ENCODE measurements around the gene TMEM52. TPM values are rescaled to one million over a fixed set of nuclear protein-coding genes. Genes with fewer than 3 reads are reported as not detected.

TMEM52 gene
- total and polyA plus RNA-seq, 2 of the 13 experiments (the other 11 are each of a cell fraction or from before 2014, with no cell fraction given) = 13.2 to 18.7 TPM

- H3K27me3 ChIP-seq (ENCODE audit: control insufficient read depth in 1 of 2, insufficient read depth in 2 of 2, low read length in 2 of 2) = peaks cover 5 to 25% of the 10 kb centered on the region in 2 experiments
- POLR2A ChIA-PET = no interaction called here
- CTCF ChIA-PET (ENCODE audit: low intra/inter-chr PET ratio, low total read pairs) = no interaction called here
- intact Hi-C loops (cut with micrococcal nuclease; ENCODE audit: unreplicated experiment) = no loop called here
- H2AFZ ChIP-seq (ENCODE audit: low read length) = no peak overlapping the region
- no peak for FAIRE-seq
- no TSS peak for BruUV-seq (replicated peaks)
- H3K36me3 ChIP-seq (replicated peaks in 1 of 2; ENCODE audit: control insufficient read depth in 1 of 2, insufficient read depth in 2 of 2, low read length in 2 of 2) = no peaks in the 10 kb centered on the region
- H4K20me1 ChIP-seq (ENCODE audit: insufficient read depth, low read length) = no peaks in the 10 kb centered on the region
- peaks cover 48% of the 10 kb centered on the region for H3K4me1 ChIP-seq (ENCODE audit: insufficient read depth, low read length)
- DNase-seq (ENCODE audit: low spot score) = no peak
- 79% methylated on average over 17 of the region's 23 CpGs for WGBS (ENCODE audit: low lambda C conversion rate)
- TF ChIP-seq MAF1 (CRISPR knock-in tag; IDR thresholded peaks at IDR 0.05; ENCODE audit: borderline replicate concordance) = no peak
- no peak for TF ChIP-seq NAIF1 (CRISPR knock-in tag; IDR thresholded peaks at IDR 0.05; ENCODE audit: borderline replicate concordance)
- TF ChIP-seq LBX2 (CRISPR knock-in tag; IDR thresholded peaks at IDR 0.05; ENCODE audit: borderline replicate concordance) = no peak
- TF ChIP-seq RAD21 (CRISPR knock-in tag; IDR thresholded peaks at IDR 0.05) = no peak
- TF ChIP-seq SP4 (CRISPR knock-in tag; IDR thresholded peaks at IDR 0.05) = no peak
- no peak for TF ChIP-seq TOPORS (CRISPR knock-in tag; IDR thresholded peaks at IDR 0.05)
- TF ChIP-seq FLYWCH1 (CRISPR knock-in tag; IDR thresholded peaks at IDR 0.05) = no peak
- TF ChIP-seq ZBTB46 (CRISPR knock-in tag; IDR thresholded peaks at IDR 0.05; ENCODE audit: borderline replicate concordance) = no peak
- no peak for TF ChIP-seq ZC3H4 (CRISPR knock-in tag; IDR thresholded peaks at IDR 0.05; ENCODE audit: borderline replicate concordance)
- TF ChIP-seq CTCF (CRISPR knock-in tag; IDR thresholded peaks at IDR 0.05) = no peak
- no peak for TF ChIP-seq PBX3 (CRISPR knock-in tag; IDR thresholded peaks at IDR 0.05; ENCODE audit: borderline replicate concordance)
- TF ChIP-seq ZBTB14 (CRISPR knock-in tag; IDR thresholded peaks at IDR 0.05) = no peak
- no peaks in the 10 kb centered on the region for H3K79me2 ChIP-seq (ENCODE audit: insufficient read depth, low read length)
- no peaks in the 10 kb centered on the region for H3K9me3 ChIP-seq (ENCODE audit: low read length)
- H3K9ac ChIP-seq (ENCODE audit: insufficient read depth, low read depth, low read length) = no peak overlapping the region
- no peak overlapping the region for H3K27ac ChIP-seq (ENCODE audit: extremely low read length, insufficient read depth, low read length)
- no peak overlapping the region for H3K4me3 ChIP-seq (replicated peaks in 1 of 3; ENCODE audit: insufficient read depth in 1 of 3, low read depth in 2 of 3, low read length in 3 of 3)
- in situ Hi-C loops (cut with HindIII; ENCODE audit: extremely low pct_ligation_motif_present, low pct_unique_long_range_greater_than_20kb) = no loop called here
- no peak overlapping the region for H3K4me2 ChIP-seq (ENCODE audit: low read depth, low read length)
- ATAC-seq = no peak
Measured at GRCh38 chr1:1915911-1916840, 2.9 kb downstream of the TMEM52 start.
